Keratinocyte (primary cell): Measurements from ENCODE around the gene KEAP1.

Source experiments
- EZH2 ChIP-seq: IDR thresholded peaks from one replicate; pipeline ENCODE4 v1.6.1; 2012; ENCODE audit warnings: inconsistent platforms, mild to moderate bottlenecking, low read length, moderate library complexity
- TF ChIP-seq, protein P1 (sequence below), 3 experiments: IDR thresholded peaks in 1 of 3; conservative IDR thresholded peaks in 1 of 3; optimal IDR thresholded peaks in 1 of 3; 2 replicates in 2 of 3; 3 replicates in 1 of 3; pipeline versions ENCODE3 to v1.5.1; 2011; ENCODE audit warnings: low read length in 3 of 3, mild to moderate bottlenecking in 3 of 3, moderate library complexity in 2 of 3, control low read depth in 1 of 3, inconsistent platforms in 1 of 3; ENCODE audit not compliant: insufficient read depth in 2 of 3; ENCODE audit errors: extremely low read depth in 1 of 3

GRCh38 chr19:10514211-10515145 lies 11.3 kb upstream of the KEAP1 start:
- TF ChIP-seq, protein P1, sequence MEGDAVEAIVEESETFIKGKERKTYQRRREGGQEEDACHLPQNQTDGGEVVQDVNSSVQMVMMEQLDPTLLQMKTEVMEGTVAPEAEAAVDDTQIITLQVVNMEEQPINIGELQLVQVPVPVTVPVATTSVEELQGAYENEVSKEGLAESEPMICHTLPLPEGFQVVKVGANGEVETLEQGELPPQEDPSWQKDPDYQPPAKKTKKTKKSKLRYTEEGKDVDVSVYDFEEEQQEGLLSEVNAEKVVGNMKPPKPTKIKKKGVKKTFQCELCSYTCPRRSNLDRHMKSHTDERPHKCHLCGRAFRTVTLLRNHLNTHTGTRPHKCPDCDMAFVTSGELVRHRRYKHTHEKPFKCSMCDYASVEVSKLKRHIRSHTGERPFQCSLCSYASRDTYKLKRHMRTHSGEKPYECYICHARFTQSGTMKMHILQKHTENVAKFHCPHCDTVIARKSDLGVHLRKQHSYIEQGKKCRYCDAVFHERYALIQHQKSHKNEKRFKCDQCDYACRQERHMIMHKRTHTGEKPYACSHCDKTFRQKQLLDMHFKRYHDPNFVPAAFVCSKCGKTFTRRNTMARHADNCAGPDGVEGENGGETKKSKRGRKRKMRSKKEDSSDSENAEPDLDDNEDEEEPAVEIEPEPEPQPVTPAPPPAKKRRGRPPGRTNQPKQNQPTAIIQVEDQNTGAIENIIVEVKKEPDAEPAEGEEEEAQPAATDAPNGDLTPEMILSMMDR (optimal IDR thresholded peaks at IDR 0.05 in 1 of 3, IDR thresholded peaks at IDR 0.05 in 1 of 3, conservative IDR thresholded peaks at IDR 0.05 in 1 of 3; ENCODE audit: extremely low read depth in 1 of 3, insufficient read depth in 2 of 3, low read length in 3 of 3), result no peak
- no peak for TF ChIP-seq EZH2
